Measurements from ENCODE around the gene DHRS7. TPM values are rescaled to one million over a fixed set of nuclear protein-coding genes. Genes with fewer than 3 reads are reported as not detected.

DHRS7 gene
- total RNA-seq, 2 donors from 2014 or later = 37.7 to 42.8 TPM

GRCh38 chr14:60171690-60172089 is 6.5 kb upstream of the DHRS7 start:
- Histone ChIP-seq H3K9me3 (ENCODE audit: control insufficient read depth, low read length) (peaks cover 9% of the 10 kb centered on the region), H3K36me3 (ENCODE audit: control insufficient read depth, insufficient read depth, low read length) (no peaks in the 10 kb centered on the region), H3K4me3 (ENCODE audit: low read length) (no peak overlapping the region), H3K27me3 (ENCODE audit: control insufficient read depth, insufficient read depth, low read length, poor library complexity, severe bottlenecking) (no peaks in the 10 kb centered on the region), H3K27ac (ENCODE audit: low read depth, low read length) (no peak overlapping the region), H3K4me1 (ENCODE audit: control insufficient read depth, insufficient read depth, low read length) (no peaks in the 10 kb centered on the region), H3K9ac (ENCODE audit: extremely low read depth, low read length, poor library complexity, severe bottlenecking) (no peak overlapping the region)
- peaks cover 11% of the 10 kb centered on the region for H3K9me3 Mint-ChIP-seq
- TF ChIP-seq CTCF (conservative IDR thresholded peaks at IDR 0.05) = no peak
- H3K4me3 Mint-ChIP-seq = no peak overlapping the region
- no peaks in the 10 kb centered on the region for H3K27me3 Mint-ChIP-seq (ENCODE audit: insufficient read depth)
- DNase-seq = no peak
- no peaks in the 10 kb centered on the region for H3K4me1 Mint-ChIP-seq
- H3K27ac Mint-ChIP-seq = no peak overlapping the region
- WGBS, 2 experiments (ENCODE audit: insufficient coverage in 1 of 2, insufficient read length in 1 of 2) = 74 to 77% methylated on average over 2 of the region's 2 CpGs
- H3K36me3 Mint-ChIP-seq (ENCODE audit: low read depth) = no peaks in the 10 kb centered on the region

GRCh38 chr14:60170948-60171347 is 5.8 kb upstream of the DHRS7 start:
- Mint-ChIP-seq H3K36me3 (ENCODE audit: low read depth) (no peaks in the 10 kb centered on the region), H3K4me1 (no peaks in the 10 kb centered on the region), H3K4me3 (no peak overlapping the region), H3K27ac (no peak overlapping the region), H3K27me3 (ENCODE audit: insufficient read depth) (no peaks in the 10 kb centered on the region), H3K9me3 (peaks cover 11% of the 10 kb centered on the region)
- Histone ChIP-seq H3K36me3 (ENCODE audit: control insufficient read depth, insufficient read depth, low read length) (no peaks in the 10 kb centered on the region), H3K27ac (ENCODE audit: low read depth, low read length) (no peak overlapping the region), H3K9me3 (ENCODE audit: control insufficient read depth, low read length) (peaks cover 9% of the 10 kb centered on the region), H3K27me3 (ENCODE audit: control insufficient read depth, insufficient read depth, low read length, poor library complexity, severe bottlenecking) (no peaks in the 10 kb centered on the region), H3K9ac (ENCODE audit: extremely low read depth, low read length, poor library complexity, severe bottlenecking) (no peak overlapping the region), H3K4me1 (ENCODE audit: control insufficient read depth, insufficient read depth, low read length) (no peaks in the 10 kb centered on the region), H3K4me3 (ENCODE audit: low read length) (no peak overlapping the region)
- TF ChIP-seq CTCF (conservative IDR thresholded peaks at IDR 0.05) = no peak
- 94 to 100% methylated on average over 1 to 4 of the region's 4 CpGs for WGBS, 2 experiments (ENCODE audit: insufficient coverage in 1 of 2, insufficient read length in 1 of 2)
- DNase-seq = no peak

GRCh38 chr14:60169722-60170121 is 4.5 kb upstream of the DHRS7 start:
- no peak for DNase-seq
- Histone ChIP-seq H3K36me3 (ENCODE audit: control insufficient read depth, insufficient read depth, low read length) (no peaks in the 10 kb centered on the region), H3K27ac (ENCODE audit: low read depth, low read length) (no peak overlapping the region), H3K9me3 (ENCODE audit: control insufficient read depth, low read length) (peaks cover 9% of the 10 kb centered on the region), H3K9ac (ENCODE audit: extremely low read depth, low read length, poor library complexity, severe bottlenecking) (no peak overlapping the region), H3K27me3 (ENCODE audit: control insufficient read depth, insufficient read depth, low read length, poor library complexity, severe bottlenecking) (no peaks in the 10 kb centered on the region), H3K4me1 (ENCODE audit: control insufficient read depth, insufficient read depth, low read length) (no peaks in the 10 kb centered on the region), H3K4me3 (ENCODE audit: low read length) (no peak overlapping the region)
- WGBS, 2 experiments (ENCODE audit: insufficient coverage in 1 of 2, insufficient read length in 1 of 2) = 73 to 83% methylated on average over 3 of the region's 3 CpGs
- Mint-ChIP-seq H3K27me3 (ENCODE audit: insufficient read depth) (no peaks in the 10 kb centered on the region), H3K9me3 (peaks cover 11% of the 10 kb centered on the region), H3K4me1 (peaks cover 4% of the 10 kb centered on the region), H3K4me3 (no peak overlapping the region), H3K27ac (no peak overlapping the region), H3K36me3 (ENCODE audit: low read depth) (no peaks in the 10 kb centered on the region)
- no peak for TF ChIP-seq CTCF (conservative IDR thresholded peaks at IDR 0.05)

Data from endodermal cell (in vitro differentiated cells).